HepG2 (cell line): ENCODE measurements around the gene CDA. TPM values are rescaled to one million over a fixed set of nuclear protein-coding genes. Genes with fewer than 3 reads are reported as not detected.
A peak's percentile ranks its signal among the peaks of the same experiment; 100 is the strongest.

Source experiments
- ATM ChIP-seq: fragments of 450-650 bp; IDR thresholded peaks from 2 replicates; pipeline ENCODE4 v1.7.1; 2017; ENCODE audit warnings: mild to moderate bottlenecking, borderline replicate concordance
- BATF2 ChIP-seq: sonication (generic); formaldehyde crosslinking; IDR thresholded peaks from 2 replicates; pipeline ENCODE4 v1.8.0; 2022; ENCODE audit warnings: mild to moderate bottlenecking, missing genetic modification reagents, moderate library complexity
- FOXC1 ChIP-seq: sonication (generic); formaldehyde crosslinking; IDR thresholded peaks from 2 replicates; pipeline ENCODE4 v1.8.0; 2022; ENCODE audit warnings: mild to moderate bottlenecking, missing genetic modification reagents, borderline replicate concordance
- FOXP1 ChIP-seq, 2 experiments: fragments of 450-650 bp in 1 of 2; IDR thresholded peaks; 2 replicates each; pipeline ENCODE4 v1.6.1; 2017 to 2018; ENCODE audit warnings: antibody characterized with exemption in 1 of 2
- GATAD1 ChIP-seq: IDR thresholded peaks from 2 replicates; pipeline ENCODE4 v1.6.1; 2016; ENCODE audit warnings: missing genetic modification reagents, missing compliant biosample characterization
- HOXA5 ChIP-seq: sonication (generic); formaldehyde crosslinking; IDR thresholded peaks from 2 replicates; pipeline ENCODE4 v1.4.0; 2020; ENCODE audit warnings: missing genetic modification reagents
- KLF15 ChIP-seq: sonication (generic); formaldehyde crosslinking; IDR thresholded peaks from 2 replicates; pipeline ENCODE4 v1.8.1; 2023; ENCODE audit warnings: borderline replicate concordance, mild to moderate bottlenecking, inconsistent platforms, missing genetic modification reagents, mixed read lengths
- NR3C1 ChIP-seq: sonication (generic); formaldehyde crosslinking; IDR thresholded peaks from 2 replicates; pipeline ENCODE4 v1.4.0; 2020; ENCODE audit warnings: missing genetic modification reagents
- PAX8 ChIP-seq: sonication (generic); formaldehyde crosslinking; IDR thresholded peaks from 2 replicates; pipeline ENCODE4 v1.8.0; 2022; ENCODE audit warnings: mild to moderate bottlenecking, missing genetic modification reagents, borderline replicate concordance
- RELA ChIP-seq: sonication (generic); formaldehyde crosslinking; IDR thresholded peaks from 2 replicates; pipeline ENCODE4 v1.4.0; 2020; ENCODE audit warnings: missing genetic modification reagents
- RXRA ChIP-seq: sonication (generic); formaldehyde crosslinking; IDR thresholded peaks from 2 replicates; pipeline ENCODE4 v1.5.1; 2020; ENCODE audit warnings: missing genetic modification reagents
- RXRB ChIP-seq: IDR thresholded peaks from 2 replicates; pipeline ENCODE4 v1.6.1; 2016; ENCODE audit warnings: borderline replicate concordance, missing genetic modification reagents, missing compliant biosample characterization
- SKI ChIP-seq: fragments of 450-650 bp; IDR thresholded peaks from one replicate; pipeline ENCODE4 v1.6.1; 2018; ENCODE audit warnings: mild to moderate bottlenecking; ENCODE audit not compliant: partially characterized antibody
- U2AF2 ChIP-seq: fragments of 200-400 bp; formaldehyde crosslinking; IDR thresholded peaks from 2 replicates; pipeline ENCODE4 v1.6.1; 2017; ENCODE audit warnings: low read depth, mild to moderate bottlenecking, low read length
- YY1 ChIP-seq: IDR thresholded peaks from 2 replicates; pipeline ENCODE4 v1.6.1; 2011; ENCODE audit warnings: low read length, low read depth, moderate library complexity, mild to moderate bottlenecking; ENCODE audit not compliant: insufficient read depth, insufficient replicate concordance
- ZBTB8A ChIP-seq: sonication (generic); formaldehyde crosslinking; IDR thresholded peaks from 2 replicates; pipeline ENCODE4 v1.4.0; 2020; ENCODE audit warnings: mild to moderate bottlenecking, low read depth, missing genetic modification reagents, borderline replicate concordance
- ZFP1 ChIP-seq: IDR thresholded peaks from 2 replicates; pipeline ENCODE4 v1.6.1; 2016
- ZFYVE20 ChIP-seq: sonication (generic); formaldehyde crosslinking; IDR thresholded peaks from 2 replicates; pipeline ENCODE4 v1.8.0; 2023; ENCODE audit warnings: low read depth, mild to moderate bottlenecking, moderate library complexity, missing genetic modification reagents, borderline replicate concordance
- ZNF101 ChIP-seq: sonication (generic); formaldehyde crosslinking; IDR thresholded peaks from 2 replicates; pipeline ENCODE4 v1.4.0; 2020; ENCODE audit warnings: mild to moderate bottlenecking, low read depth, missing genetic modification reagents, borderline replicate concordance
- ZNF230 ChIP-seq: sonication (generic); formaldehyde crosslinking; IDR thresholded peaks from 2 replicates; pipeline ENCODE4 v1.4.0; 2020; ENCODE audit warnings: mild to moderate bottlenecking, missing genetic modification reagents
- ZNF460 ChIP-seq: sonication (generic); formaldehyde crosslinking; IDR thresholded peaks from 2 replicates; pipeline ENCODE4 v1.5.1; 2020; ENCODE audit warnings: missing genetic modification reagents, mild to moderate bottlenecking, borderline replicate concordance
- ZNF768 ChIP-seq: sonication (generic); formaldehyde crosslinking; IDR thresholded peaks from 2 replicates; pipeline ENCODE4 v1.4.0; 2020; ENCODE audit warnings: missing genetic modification reagents
- ZNF770 ChIP-seq: sonication (generic); formaldehyde crosslinking; IDR thresholded peaks from 2 replicates; pipeline ENCODE4 v1.5.0; 2020; ENCODE audit warnings: mild to moderate bottlenecking, missing genetic modification reagents
- ZNF782 ChIP-seq: sonication (generic); formaldehyde crosslinking; IDR thresholded peaks from 2 replicates; pipeline ENCODE4 v1.4.0; 2020; ENCODE audit warnings: missing genetic modification reagents, mild to moderate bottlenecking, borderline replicate concordance
- polyA plus RNA-seq, 8 experiments: library from polyadenylated mRNA; depleted of rRNA in 3 of 8; stranded (reverse) in 7 of 8; unstranded in 1 of 8; fragments of >200 nt; fragmentation: Illumina TruSeq in 4 of 8; extraction: Trizol in 4 of 8; gene quantifications; 2 replicates each; pipeline versions ENCODE4 v1.2.1 to v1.2.3, GENCODE V29; 2011 to 2016; ENCODE audit warnings: low read depth in 4 of 8, missing spikeins in 1 of 8, mixed read lengths in 1 of 8; ENCODE audit not compliant: insufficient read depth in 1 of 8
- total RNA-seq, 5 experiments: library from RNA; depleted of rRNA; stranded (reverse); fragments of >200 nt; fragmentation: Illumina TruSeq; extraction: Trizol; gene quantifications; 2 replicates each; pipeline ENCODE4 v1.2.3, GENCODE V29; 2016; ENCODE audit warnings: low read depth in 1 of 5
- TF ChIP-seq, protein P1 (sequence below): sonication (generic); formaldehyde crosslinking; IDR thresholded peaks from 2 replicates; pipeline ENCODE4 v1.9.0; 2021; ENCODE audit warnings: missing genetic modification reagents, borderline replicate concordance
- TF ChIP-seq, protein P2 (sequence below): sonication (generic); formaldehyde crosslinking; conservative IDR thresholded peaks from 2 replicates; pipeline ENCODE4 v1.4.0; 2020; ENCODE audit warnings: missing genetic modification reagents

CDA gene
- total and polyA plus RNA-seq, 2 of the 13 experiments (the other 11 are each of a cell fraction or from before 2014, with no cell fraction given) = 0.66 to 2.1 TPM

DNA sequence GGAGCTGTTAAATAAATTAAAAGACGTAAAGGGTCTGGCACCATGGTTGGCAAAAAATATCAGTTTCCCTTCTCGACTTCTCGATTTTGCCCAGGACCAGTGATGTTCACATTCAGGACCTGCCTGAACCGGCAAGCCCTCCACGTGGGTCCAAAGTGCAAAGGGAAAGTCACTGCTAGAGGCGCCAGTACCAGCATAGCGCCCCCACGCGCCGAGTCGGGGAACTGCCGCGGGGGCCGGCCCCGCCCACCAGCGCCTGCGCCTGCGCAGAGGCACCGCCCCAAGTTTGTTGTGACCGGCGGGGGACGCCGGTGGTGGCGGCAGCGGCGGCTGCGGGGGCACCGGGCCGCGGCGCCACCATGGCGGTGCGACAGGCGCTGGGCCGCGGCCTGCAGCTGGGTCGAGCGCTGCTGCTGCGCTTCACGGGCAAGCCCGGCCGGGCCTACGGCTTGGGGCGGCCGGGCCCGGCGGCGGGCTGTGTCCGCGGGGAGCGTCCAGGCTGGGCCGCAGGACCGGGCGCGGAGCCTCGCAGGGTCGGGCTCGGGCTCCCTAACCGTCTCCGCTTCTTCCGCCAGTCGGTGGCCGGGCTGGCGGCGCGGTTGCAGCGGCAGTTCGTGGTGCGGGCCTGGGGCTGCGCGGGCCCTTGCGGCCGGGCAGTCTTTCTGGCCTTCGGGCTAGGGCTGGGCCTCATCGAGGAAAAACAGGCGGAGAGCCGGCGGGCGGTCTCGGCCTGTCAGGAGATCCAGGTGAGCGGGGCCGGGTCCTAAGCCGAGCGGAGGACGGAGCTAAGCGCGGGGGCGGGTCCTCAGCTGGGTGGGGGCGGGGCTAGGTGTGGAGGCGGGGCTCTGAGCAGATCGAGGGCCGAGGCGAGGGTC lies 44.5 kb downstream of the CDA start, which contains the start of gene PINK1 (continued):
- TF ChIP-seq FOXC1 (no peak), PAX8 (CRISPR knock-in tag) (no peak), U2AF2 (no peak), ZBTB8A (CRISPR knock-in tag) (no peak), ZFYVE20 (no peak), BATF2 (CRISPR knock-in tag) (no peak), ZFP1 (CRISPR knock-in tag) (no peak), ZNF770 (CRISPR knock-in tag) (no peak), ZNF782 (CRISPR knock-in tag) (peak; percentile 37; the same call in 1 of the 2 replicates), ZNF230 (no peak), FOXP1 (IDR thresholded peaks at IDR 0.05) (no peak), FOXP1 (CRISPR knock-in tag; IDR thresholded peaks at IDR 0.05) (no peak), YY1 (peak; percentile 71), HOXA5 (CRISPR knock-in tag) (0 out of 2 replicates have a peak, but pooled peaks have one; percentile 12), SKI (no peak), NR3C1 (CRISPR knock-in tag) (no peak), RELA (CRISPR knock-in tag) (no peak), RXRA (peak; percentile 33; the same call in 1 of the 2 replicates), ZNF768 (CRISPR knock-in tag) (peak; percentile 24; the same call in 1 of the 2 replicates), RXRB (CRISPR knock-in tag) (peak; percentile 61; the same call in 1 of the 2 replicates), ZNF101 (no peak), KLF15 (CRISPR knock-in tag) (no peak), ZNF460 (CRISPR knock-in tag) (no peak), ATM (no peak), GATAD1 (CRISPR knock-in tag) (peak; percentile 69)
- TF ChIP-seq, protein P1, sequence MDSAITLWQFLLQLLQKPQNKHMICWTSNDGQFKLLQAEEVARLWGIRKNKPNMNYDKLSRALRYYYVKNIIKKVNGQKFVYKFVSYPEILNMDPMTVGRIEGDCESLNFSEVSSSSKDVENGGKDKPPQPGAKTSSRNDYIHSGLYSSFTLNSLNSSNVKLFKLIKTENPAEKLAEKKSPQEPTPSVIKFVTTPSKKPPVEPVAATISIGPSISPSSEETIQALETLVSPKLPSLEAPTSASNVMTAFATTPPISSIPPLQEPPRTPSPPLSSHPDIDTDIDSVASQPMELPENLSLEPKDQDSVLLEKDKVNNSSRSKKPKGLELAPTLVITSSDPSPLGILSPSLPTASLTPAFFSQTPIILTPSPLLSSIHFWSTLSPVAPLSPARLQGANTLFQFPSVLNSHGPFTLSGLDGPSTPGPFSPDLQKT (CRISPR knock-in tag) = no peak
- TF ChIP-seq, protein P2, sequence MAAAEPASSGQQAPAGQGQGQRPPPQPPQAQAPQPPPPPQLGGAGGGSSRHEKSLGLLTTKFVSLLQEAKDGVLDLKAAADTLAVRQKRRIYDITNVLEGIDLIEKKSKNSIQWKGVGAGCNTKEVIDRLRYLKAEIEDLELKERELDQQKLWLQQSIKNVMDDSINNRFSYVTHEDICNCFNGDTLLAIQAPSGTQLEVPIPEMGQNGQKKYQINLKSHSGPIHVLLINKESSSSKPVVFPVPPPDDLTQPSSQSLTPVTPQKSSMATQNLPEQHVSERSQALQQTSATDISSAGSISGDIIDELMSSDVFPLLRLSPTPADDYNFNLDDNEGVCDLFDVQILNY (CRISPR knock-in tag) = no peak
